Fibroblast of pulmonary artery (primary cell): Measurements from ENCODE around the gene KCNE5.
"Not testable (repeated sequence)": the region's sequence is repeated elsewhere in the genome, so short reads cannot be mapped to it uniquely, and the experiment has no call there.

Experiments used
- DNase-seq: peaks from one replicate; pipeline ENCODE4 v3.0.0-alpha.2; 2010; ENCODE audit warnings: low read depth
- H3K4me3 ChIP-seq: replicated peaks from 2 replicates; pipeline ENCODE4 v1.5.1; 2011; ENCODE audit warnings: low read depth, mild to moderate bottlenecking, control low read depth, low read length, moderate library complexity
- CTCF ChIP-seq: IDR thresholded peaks from 2 replicates; pipeline ENCODE4 v1.5.1; 2011; ENCODE audit warnings: mild to moderate bottlenecking, control low read depth, low read length, inconsistent platforms; ENCODE audit errors: missing control alignments

The KCNE5 gene

GRCh38 chrX:109601486-109601885, 23.5 kb downstream of the KCNE5 start:
- TF ChIP-seq CTCF, result no peak
- H3K4me3 ChIP-seq, result no peak overlapping the region
- no peak for DNase-seq

GRCh38 chrX:109600237-109600651, 24.7 kb downstream of the KCNE5 start:
- H3K4me3 ChIP-seq, result no peak overlapping the region
- TF ChIP-seq CTCF, result no peak
- peak; percentile 7 for DNase-seq

- H3K4me3 ChIP-seq, result no peak overlapping the region
- no peak for DNase-seq
- TF ChIP-seq CTCF, result no peak
Observed at GRCh38 chrX:109596015-109596414, 29.0 kb downstream of the KCNE5 start.

GRCh38 chrX:109590176-109590575, 34.8 kb downstream of the KCNE5 start:
- no peak for TF ChIP-seq CTCF
- H3K4me3 ChIP-seq, result no peak overlapping the region
- DNase-seq, result no peak

GRCh38 chrX:109585488-109585887, 39.5 kb downstream of the KCNE5 start:
- no peak overlapping the region for H3K4me3 ChIP-seq
- TF ChIP-seq CTCF, result no peak
- DNase-seq, result no peak

- no peak for TF ChIP-seq CTCF
Observed at GRCh38 chrX:109578916-109579315, 46.1 kb downstream of the KCNE5 start.

GRCh38 chrX:109577055-109577454, 47.9 kb downstream of the KCNE5 start:
- no peak for TF ChIP-seq CTCF
- no peak for DNase-seq
- H3K4me3 ChIP-seq, result no peak overlapping the region

More at GRCh38 chrX:109578916-109579315, 46.1 kb downstream of the KCNE5 start:
- no peak overlapping the region for H3K4me3 ChIP-seq
- no peak for DNase-seq

- not testable (repeated sequence) for DNase-seq
Observed at GRCh38 chrX:109576083-109576482, 48.9 kb downstream of the KCNE5 start.

More at GRCh38 chrX:109576083-109576482, 48.9 kb downstream of the KCNE5 start:
- H3K4me3 ChIP-seq, result not testable (repeated sequence)
